Measurements from ENCODE around the gene CARNS1.

DNA sequence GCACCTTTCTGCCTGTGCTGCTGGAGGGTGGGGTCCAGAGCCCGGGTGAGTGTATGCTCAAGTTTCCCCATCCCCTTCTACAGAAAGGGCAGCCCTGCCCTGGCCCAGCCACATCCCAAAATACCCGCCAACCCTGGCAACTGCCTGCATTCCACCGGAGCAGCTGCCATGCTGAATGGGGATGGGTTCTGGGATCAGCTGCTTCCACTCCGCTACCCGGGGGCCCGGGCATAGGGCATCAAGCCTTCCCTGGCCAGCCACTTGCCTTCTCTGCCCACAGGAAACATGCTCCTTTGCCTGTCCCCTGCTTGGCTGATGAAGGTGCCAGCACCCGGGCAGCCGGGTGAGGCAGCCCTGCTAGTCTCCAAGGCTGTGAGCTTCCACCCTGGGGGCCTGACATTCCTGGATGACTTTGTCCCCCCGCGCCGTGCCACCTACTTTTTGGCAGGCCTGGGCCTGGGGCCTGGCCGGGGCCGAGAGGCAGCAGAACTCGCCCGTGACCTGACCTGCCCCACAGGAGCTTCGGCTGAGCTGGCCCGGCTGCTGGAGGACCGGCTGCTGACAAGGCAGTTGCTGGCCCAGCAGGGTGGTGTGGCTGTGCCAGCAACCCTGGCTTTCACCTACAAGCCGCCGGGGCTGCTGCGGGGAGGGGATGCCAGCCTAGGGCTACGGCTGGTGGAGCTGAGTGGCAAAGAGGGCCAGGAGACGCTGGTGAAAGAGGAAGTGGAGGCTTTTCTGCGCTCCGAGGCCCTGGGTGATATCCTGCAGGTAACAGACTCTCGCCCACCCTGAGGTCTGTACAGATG lies 3.2 kb downstream of the CARNS1 start:
- TF ChIP-seq EZH2 (IDR thresholded peaks at IDR 0.05; ENCODE audit: borderline replicate concordance): no peak
- TF ChIP-seq, protein P1, sequence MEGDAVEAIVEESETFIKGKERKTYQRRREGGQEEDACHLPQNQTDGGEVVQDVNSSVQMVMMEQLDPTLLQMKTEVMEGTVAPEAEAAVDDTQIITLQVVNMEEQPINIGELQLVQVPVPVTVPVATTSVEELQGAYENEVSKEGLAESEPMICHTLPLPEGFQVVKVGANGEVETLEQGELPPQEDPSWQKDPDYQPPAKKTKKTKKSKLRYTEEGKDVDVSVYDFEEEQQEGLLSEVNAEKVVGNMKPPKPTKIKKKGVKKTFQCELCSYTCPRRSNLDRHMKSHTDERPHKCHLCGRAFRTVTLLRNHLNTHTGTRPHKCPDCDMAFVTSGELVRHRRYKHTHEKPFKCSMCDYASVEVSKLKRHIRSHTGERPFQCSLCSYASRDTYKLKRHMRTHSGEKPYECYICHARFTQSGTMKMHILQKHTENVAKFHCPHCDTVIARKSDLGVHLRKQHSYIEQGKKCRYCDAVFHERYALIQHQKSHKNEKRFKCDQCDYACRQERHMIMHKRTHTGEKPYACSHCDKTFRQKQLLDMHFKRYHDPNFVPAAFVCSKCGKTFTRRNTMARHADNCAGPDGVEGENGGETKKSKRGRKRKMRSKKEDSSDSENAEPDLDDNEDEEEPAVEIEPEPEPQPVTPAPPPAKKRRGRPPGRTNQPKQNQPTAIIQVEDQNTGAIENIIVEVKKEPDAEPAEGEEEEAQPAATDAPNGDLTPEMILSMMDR (IDR thresholded peaks at IDR 0.05; ENCODE audit: poor library complexity): no peak

Data from hepatocyte (in vitro differentiated cells).